ENCODE data around the gene COQ3.
"Not testable (repeated sequence)": the region's sequence is repeated elsewhere in the genome, so short reads cannot be mapped to it uniquely, and the experiment has no call there.

COQ3 gene

GRCh38 chr6:99384507-99384906 lies 9.5 kb downstream of the COQ3 start:
- no peak for DNase-seq (ENCODE audit: low read depth, low spot score)

DNA sequence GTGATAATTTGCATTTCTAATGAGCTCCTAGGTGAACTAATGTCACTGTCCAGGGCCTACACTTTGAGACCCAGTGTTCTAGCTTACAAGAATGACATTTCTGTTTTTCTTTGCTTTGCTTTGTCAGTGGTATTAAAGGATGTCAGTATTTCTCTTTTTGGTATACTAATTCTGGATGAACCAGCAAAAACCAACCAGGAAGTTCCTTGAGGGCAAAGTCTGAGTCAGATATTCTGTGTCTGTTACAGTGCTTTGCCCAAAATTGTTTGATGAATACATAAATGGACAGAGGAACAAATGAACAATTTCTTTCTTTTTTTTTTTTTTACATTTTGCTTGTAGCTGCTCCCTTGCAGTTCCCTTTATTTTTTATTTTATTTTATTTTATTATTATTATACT lies 15.4 kb downstream of the COQ3 start:
- no peak for DNase-seq (ENCODE audit: low read depth, low spot score)

DNA sequence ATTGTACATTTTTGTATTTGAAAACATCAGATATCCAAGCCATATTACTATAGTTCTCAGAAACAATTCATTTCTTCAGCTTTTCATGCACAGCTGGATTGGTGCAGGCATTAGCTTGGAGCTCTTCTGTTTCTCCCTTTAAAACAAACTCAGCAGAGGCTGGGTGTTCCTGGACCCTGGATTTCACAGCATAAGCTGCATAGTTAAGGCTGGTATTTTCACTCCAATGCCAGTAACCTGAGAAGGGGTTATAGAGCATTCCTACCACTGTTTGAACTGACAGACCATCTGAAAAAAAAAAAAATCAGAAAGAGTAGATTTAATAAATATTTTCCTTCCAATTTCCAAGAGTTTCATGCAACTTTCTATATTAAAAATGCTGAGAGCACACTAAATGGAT lies 24.5 kb downstream of the COQ3 start:
- no peak for DNase-seq (ENCODE audit: low read depth, low spot score)

GRCh38 chr6:99366852-99367251 lies 27.1 kb downstream of the COQ3 start:
- DNase-seq (ENCODE audit: low read depth, low spot score): no peak

DNA sequence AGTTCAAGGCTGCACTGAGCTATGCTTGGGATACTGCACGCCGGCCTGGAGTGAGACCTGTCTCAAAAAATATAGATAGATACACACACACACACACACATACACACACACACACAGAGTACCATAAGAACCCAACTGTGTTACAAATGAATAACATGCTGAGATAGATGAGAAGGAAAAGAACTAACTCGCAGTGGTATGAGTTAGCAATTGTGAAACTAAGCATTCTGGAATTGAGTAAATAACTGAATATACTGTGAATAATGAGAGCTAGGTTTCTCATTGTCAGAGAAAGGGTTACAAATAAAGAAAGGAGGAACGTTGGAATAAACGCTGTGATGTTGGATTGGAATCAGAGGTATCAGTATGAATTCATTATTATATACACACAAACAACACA lies 30.0 kb downstream of the COQ3 start:
- DNase-seq (ENCODE audit: low read depth, low spot score): no peak

DNA sequence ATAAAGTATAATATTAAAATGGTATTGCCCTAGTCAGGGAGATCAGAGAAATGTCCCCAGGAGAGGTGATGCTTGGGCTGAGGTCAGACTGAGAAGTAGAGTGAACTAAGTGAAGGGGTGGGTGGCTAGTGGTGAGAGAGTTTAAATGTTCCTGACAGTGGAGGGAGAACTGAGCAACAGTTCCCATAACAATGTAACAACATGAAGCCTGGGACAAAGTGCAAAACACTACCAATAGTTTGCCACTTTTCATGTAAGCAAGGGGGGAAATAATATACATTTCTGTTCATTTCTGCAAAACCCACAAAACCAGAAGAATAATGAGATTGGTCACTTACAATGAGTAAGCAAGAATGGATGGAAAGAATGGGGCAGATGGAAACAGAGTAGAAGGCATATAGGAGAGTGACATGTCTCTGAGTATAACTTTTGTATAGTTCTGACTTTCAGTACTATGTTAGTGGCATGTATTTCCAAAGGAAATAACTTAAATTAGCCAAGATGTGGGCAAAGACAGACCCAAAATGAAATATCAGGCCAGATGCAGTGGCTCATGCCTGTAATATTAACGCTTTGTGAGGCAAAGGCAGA lies 31.2 kb downstream of the COQ3 start:
- no peak for DNase-seq (ENCODE audit: low read depth, low spot score)

- no peak for DNase-seq (ENCODE audit: low read depth, low spot score)
These were observed 34.2 kb downstream of the COQ3 start for GRCh38 chr6:99359800-99360199.

GRCh38 chr6:99356641-99357040 lies 37.4 kb downstream of the COQ3 start:
- DNase-seq (ENCODE audit: low read depth, low spot score): no peak

- DNase-seq (ENCODE audit: low read depth, low spot score): no peak
These were observed 39.0 kb downstream of the COQ3 start for GRCh38 chr6:99354983-99355382.

DNA sequence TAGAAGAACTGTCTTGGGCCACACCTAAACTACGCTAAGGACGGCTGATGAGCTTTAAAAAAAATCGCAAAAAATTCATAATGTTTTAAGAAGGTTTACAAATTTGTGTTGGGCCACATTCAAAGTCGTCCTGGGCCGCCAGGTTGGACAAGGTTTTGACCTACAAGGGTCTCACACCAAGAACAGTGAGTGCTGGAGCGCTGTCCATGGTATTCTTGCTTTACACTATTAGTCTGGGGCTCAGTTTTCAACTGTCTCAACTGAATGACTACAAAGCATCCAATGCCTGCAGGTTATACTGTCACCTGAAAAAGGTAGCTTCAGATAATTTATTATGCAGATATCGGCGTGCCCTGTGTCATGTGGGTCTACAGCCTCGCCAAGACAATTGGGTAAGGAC lies 40.9 kb downstream of the COQ3 start:
- no peak for DNase-seq (ENCODE audit: low read depth, low spot score)

DNA sequence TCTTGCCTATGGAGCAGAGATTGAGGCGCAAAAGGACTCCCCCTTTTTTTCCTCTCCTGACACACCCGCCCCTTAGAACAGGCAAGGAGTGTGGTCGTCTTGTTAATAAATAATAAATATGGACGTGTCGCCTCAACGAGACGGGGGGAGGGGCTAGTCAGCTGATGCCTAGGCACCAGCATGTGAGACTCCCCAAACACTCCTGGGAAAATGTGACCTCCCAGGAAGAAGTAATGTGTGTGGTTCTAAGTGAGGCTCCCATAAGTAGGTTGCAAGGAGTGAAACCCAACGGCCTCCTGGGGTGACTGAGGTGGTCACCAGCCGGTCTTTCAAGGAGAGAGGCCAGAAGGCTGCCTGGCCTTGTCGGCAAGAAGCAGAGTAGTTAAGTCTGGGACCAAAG lies 43.4 kb downstream of the COQ3 start:
- DNase-seq (ENCODE audit: low read depth, low spot score): no peak

DNA sequence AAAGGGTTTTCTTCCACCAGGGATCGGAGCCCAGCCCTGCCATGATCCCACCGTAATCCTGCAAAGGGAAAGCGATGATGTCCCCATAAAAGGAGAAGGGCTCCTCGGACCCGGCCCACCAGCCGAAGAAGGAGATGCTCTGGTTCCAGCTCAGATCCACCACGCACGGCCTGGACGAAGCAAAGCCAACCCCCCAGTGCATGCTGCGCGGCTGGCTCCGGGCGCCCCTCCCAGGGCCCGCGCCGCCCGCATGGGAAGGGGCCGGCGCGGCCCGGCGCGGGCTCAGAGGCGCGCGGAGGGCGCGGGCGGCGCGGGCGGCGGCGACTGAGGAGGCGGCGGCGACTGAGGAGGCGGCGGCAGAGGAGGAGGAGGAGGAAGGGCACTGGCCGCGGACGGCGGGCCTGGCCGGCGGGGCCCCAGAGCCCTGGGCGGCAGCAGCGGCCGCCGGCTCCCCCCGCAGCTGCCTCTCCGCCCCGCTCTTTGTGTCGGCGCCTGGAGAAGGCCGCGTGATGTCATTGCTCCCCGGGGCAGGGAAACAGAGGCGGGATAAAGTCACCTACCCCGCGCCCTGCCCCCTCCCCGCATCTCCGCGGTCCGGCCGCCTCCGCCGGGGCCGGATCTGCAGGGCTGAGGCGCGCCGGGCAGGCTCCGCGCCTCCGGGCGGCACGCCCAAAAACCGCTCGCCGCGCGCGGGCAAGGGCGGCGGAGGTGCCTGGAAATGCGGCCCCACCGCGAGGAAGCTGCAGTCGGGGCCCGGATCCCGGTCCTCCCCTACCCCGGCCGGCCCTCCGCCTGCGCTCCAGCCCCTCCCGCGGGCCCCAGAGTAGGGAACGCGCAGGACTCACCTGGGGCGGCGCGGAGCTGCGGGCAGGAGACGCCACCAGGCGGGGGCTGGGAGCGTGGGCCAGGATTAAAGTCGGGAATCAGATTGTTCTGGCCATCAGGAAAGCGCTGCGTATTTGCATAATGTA lies 44.5 kb downstream of the COQ3 start, which contains the start of gene FAXC:
TSS of gene FAXC (minus strand) at position 504 of the 971 bp plus-strand sequence. CDS start at position 202, 302 bp downstream.
- no peak for DNase-seq (ENCODE audit: low read depth, low spot score)

GRCh38 chr6:99348288-99349170 lies 45.5 kb downstream of the COQ3 start:
- DNase-seq (ENCODE audit: low read depth, low spot score): no peak

GRCh38 chr6:99347804-99348203 lies 46.2 kb downstream of the COQ3 start:
- no peak for DNase-seq (ENCODE audit: low read depth, low spot score)

GRCh38 chr6:99346595-99346994 lies 47.4 kb downstream of the COQ3 start:
- DNase-seq (ENCODE audit: low read depth, low spot score): no peak

GRCh38 chr6:99345164-99345563 lies 48.8 kb downstream of the COQ3 start:
- DNase-seq (ENCODE audit: low read depth, low spot score): no peak

- no peak for DNase-seq (ENCODE audit: low read depth, low spot score)
These were observed 49.7 kb downstream of the COQ3 start for GRCh38 chr6:99344289-99344688.

DNA sequence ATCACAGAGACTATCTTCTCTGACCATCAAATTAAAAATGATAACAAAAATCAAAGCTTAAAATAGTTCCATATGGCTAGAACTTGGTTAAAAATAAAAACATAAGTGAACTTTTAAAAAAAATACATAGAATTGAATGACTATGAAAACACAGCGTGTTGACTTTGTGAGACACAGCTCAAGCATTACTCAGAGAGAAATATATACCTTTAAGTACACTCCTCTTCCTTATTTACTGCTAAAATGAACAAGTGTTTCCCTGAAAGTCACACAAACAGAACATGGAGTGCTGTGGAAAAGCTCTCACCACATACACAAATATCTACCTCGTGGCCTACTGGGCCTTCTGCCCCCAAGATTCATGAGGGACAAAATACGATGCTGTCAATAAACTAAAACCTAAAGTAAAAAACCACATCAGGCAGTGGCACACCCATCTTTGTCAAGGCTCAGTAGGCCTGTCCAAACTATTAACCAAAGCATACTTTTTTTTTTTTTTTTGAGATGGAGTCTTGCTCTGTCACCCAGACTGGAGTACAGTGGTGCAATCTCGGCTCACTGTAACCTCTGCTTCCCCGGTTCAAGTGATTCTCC lies 52.0 kb downstream of the COQ3 start:
- DNase-seq (ENCODE audit: low read depth, low spot score): no peak

GRCh38 chr6:99338188-99338587 lies 55.8 kb downstream of the COQ3 start:
- no peak for DNase-seq (ENCODE audit: low read depth, low spot score)

GRCh38 chr6:99335298-99335697 lies 58.7 kb downstream of the COQ3 start:
- not testable (repeated sequence) for DNase-seq (ENCODE audit: low read depth, low spot score)

GRCh38 chr6:99334526-99335127 lies 59.4 kb downstream of the COQ3 start:
- DNase-seq (ENCODE audit: low read depth, low spot score): no peak
